Natural killer cell (primary cell): ENCODE data around the gene OR2C1. TPM values are rescaled to one million over a fixed set of nuclear protein-coding genes. Genes with fewer than 3 reads are reported as not detected.

ENCODE experiments used
- ATAC-seq, 3 donors: fragments of 150-1000 bp in 2 of 3; fragments of 200-7000 bp in 1 of 3; cut with Tn5 transposase; 1 replicate in 1 of 3; 2 replicates in 2 of 3; pipeline ENCODE4 v1.10.0; 2021; ENCODE audit warnings: mild to moderate bottlenecking in 2 of 3, moderate library complexity in 2 of 3
- DNase-seq, 2 donors: peaks; one replicate each; pipeline versions ENCODE4 v3.0.0 to v3.0.0-alpha.2; 2013 to 2021; ENCODE audit warnings: mixed read lengths in 1 of 2
- H3K27ac ChIP-seq: one replicate; pipeline ENCODE4 v1.5.1; 2013; ENCODE audit warnings: mild to moderate bottlenecking, low read length
- H3K27me3 ChIP-seq: one replicate; pipeline ENCODE4 v1.6.1; 2013; ENCODE audit warnings: low read length; ENCODE audit not compliant: control insufficient read depth, insufficient read depth
- H3K36me3 ChIP-seq: one replicate; pipeline ENCODE4 v1.6.1; 2013; ENCODE audit warnings: low read length; ENCODE audit not compliant: control insufficient read depth, insufficient read depth
- H3K4me1 ChIP-seq: one replicate; pipeline ENCODE4 v1.6.1; 2013; ENCODE audit warnings: low read length; ENCODE audit not compliant: control insufficient read depth, insufficient read depth
- H3K4me3 ChIP-seq: one replicate; pipeline ENCODE4 v1.5.1; 2013; ENCODE audit warnings: low read length
- H3K9me3 ChIP-seq: one replicate; pipeline ENCODE4 v1.6.1; 2013; ENCODE audit warnings: low read length; ENCODE audit not compliant: control insufficient read depth, insufficient read depth
- H3K27ac Mint-ChIP-seq, 2 donors: one replicate each; pipeline ENCODE4 v1.8.0; 2022; ENCODE audit warnings: mild to moderate bottlenecking in 2 of 2, mixed read lengths in 2 of 2, moderate library complexity in 1 of 2
- H3K27me3 Mint-ChIP-seq, 2 donors: one replicate each; pipeline ENCODE4 v1.8.0; 2022; ENCODE audit warnings: low read depth in 2 of 2, mixed read lengths in 2 of 2
- H3K36me3 Mint-ChIP-seq: one replicate; pipeline ENCODE4 v1.8.0; 2022; ENCODE audit warnings: mixed read lengths
- H3K4me1 Mint-ChIP-seq, 2 donors: one replicate each; pipeline ENCODE4 v1.8.0; 2022; ENCODE audit warnings: mixed read lengths in 2 of 2
- H3K4me3 Mint-ChIP-seq: one replicate; pipeline ENCODE4 v1.8.0; 2022; ENCODE audit warnings: mild to moderate bottlenecking, moderate library complexity, mixed read lengths
- H3K9me3 Mint-ChIP-seq, 2 donors: one replicate each; pipeline ENCODE4 v1.8.0; 2022; ENCODE audit warnings: mixed read lengths in 2 of 2
- CTCF ChIP-seq: fragments of 200-600 bp; IDR thresholded peaks from one replicate; pipeline ENCODE4 v1.8.0; 2022; ENCODE audit warnings: antibody characterized with exemption
- WGBS: methylation state at CpG from one replicate; pipeline ENCODE4 v1.1.7; 2013; ENCODE audit warnings: missing lambda C conversion rate; ENCODE audit not compliant: insufficient coverage; 5-methylcytosine and 5-hydroxymethylcytosine counted together
- intact Hi-C: fragments of 100-400 bp; cut with micrococcal nuclease; formaldehyde crosslinking; loops from one replicate; pipeline ENCODE4 v1.14.2; 2022
- total RNA-seq, 4 donors: library from RNA; stranded (reverse); fragments of 120-200 nt in 1 of 4; gene quantifications; one replicate each; pipeline versions ENCODE4 v1.2.3 to v1.2.4, GENCODE V29; 2013 to 2022

The OR2C1 gene
- total RNA-seq, 3 donors from 2014 or later (not counting 1 experiment from before 2014, with no cell fraction given), result not detected

GRCh38 chr16:3356118-3356517 lies 429 bp downstream of the OR2C1 start:
- no peak for TF ChIP-seq CTCF
- intact Hi-C loops, result no loop called here
- Histone ChIP-seq H3K4me1 (no peaks in the 10 kb centered on the region), H3K27ac (no peak overlapping the region), H3K27me3 (peaks cover 8% of the 10 kb centered on the region), H3K4me3 (no peak overlapping the region), H3K36me3 (no peaks in the 10 kb centered on the region), H3K9me3 (peaks cover 2% of the 10 kb centered on the region)
- H3K9me3 Mint-ChIP-seq, result peaks cover 3 to 6% of the 10 kb centered on the region in 2 donors
- peaks cover 18% of the 10 kb centered on the region for H3K36me3 Mint-ChIP-seq
- ATAC-seq (no peak), DNase-seq (no peak)
- H3K27ac Mint-ChIP-seq, result no peak overlapping the region
- H3K4me1 Mint-ChIP-seq, result peaks cover 0 to 3% of the 10 kb centered on the region in 2 donors
- H3K27me3 Mint-ChIP-seq, result peaks cover 12 to 42% of the 10 kb centered on the region in 2 donors
- 93% methylated on average over 10 of the region's 10 CpGs for WGBS
- H3K4me3 Mint-ChIP-seq, result no peak overlapping the region

- WGBS, result no CpG with 5 or more reads among the region's 1 CpG
- ATAC-seq, result no peak
- no peak for DNase-seq
- H3K36me3 Mint-ChIP-seq, result peaks cover 24% of the 10 kb centered on the region
- peaks cover 3 to 6% of the 10 kb centered on the region in 2 donors for H3K9me3 Mint-ChIP-seq
- Histone ChIP-seq H3K27ac (no peak overlapping the region), H3K36me3 (no peaks in the 10 kb centered on the region), H3K4me3 (no peak overlapping the region), H3K4me1 (no peaks in the 10 kb centered on the region), H3K27me3 (peaks cover 12% of the 10 kb centered on the region), H3K9me3 (peaks cover 5% of the 10 kb centered on the region)
- TF ChIP-seq CTCF, result no peak
- no peak overlapping the region for H3K4me3 Mint-ChIP-seq
- peaks cover 20 to 52% of the 10 kb centered on the region in 2 donors for H3K27me3 Mint-ChIP-seq
- H3K27ac Mint-ChIP-seq, result no peak overlapping the region
- H3K4me1 Mint-ChIP-seq, result peaks cover 0 to 3% of the 10 kb centered on the region in 2 donors
- intact Hi-C loops, result no loop called here
These were observed 3.2 kb downstream of the OR2C1 start for GRCh38 chr16:3358871-3359270.

GRCh38 chr16:3362931-3363330 lies 7.2 kb downstream of the OR2C1 start:
- peaks cover 0 to 5% of the 10 kb centered on the region in 2 donors for H3K9me3 Mint-ChIP-seq
- intact Hi-C loops, result loop anchor here (10.0 kb wide), 1 partner anchor 58 kb away; the partner anchor contains the start of genes TIGD7 and ZNF75A

More at GRCh38 chr16:3362931-3363330, 7.2 kb downstream of the OR2C1 start:
- Histone ChIP-seq H3K4me1 (peaks cover 16% of the 10 kb centered on the region), H3K9me3 (peaks cover 34% of the 10 kb centered on the region), H3K27ac (no peak overlapping the region), H3K4me3 (no peak overlapping the region), H3K27me3 (peaks cover 12% of the 10 kb centered on the region), H3K36me3 (no peaks in the 10 kb centered on the region)
- DNase-seq (no peak), ATAC-seq (no peak)
- H3K27me3 Mint-ChIP-seq, result peaks cover 16 to 34% of the 10 kb centered on the region in 2 donors
- no peak overlapping the region for H3K27ac Mint-ChIP-seq
- no peak overlapping the region for H3K4me3 Mint-ChIP-seq
- peaks cover 18% of the 10 kb centered on the region for H3K36me3 Mint-ChIP-seq
- H3K4me1 Mint-ChIP-seq, result peaks cover 0 to 10% of the 10 kb centered on the region in 2 donors
- no peak for TF ChIP-seq CTCF
